Esophagus muscularis mucosa (tissue), 4 donors: Measurements from ENCODE around the gene DENND6A. TPM values are rescaled to one million over a fixed set of nuclear protein-coding genes. Genes with fewer than 3 reads are reported as not detected.

Experiments used
- DNase-seq: peaks from one replicate; pipeline ENCODE4 v3.0.0-alpha.2; 2017; ENCODE audit errors: extremely low spot score
- H3K27ac ChIP-seq, 4 donors: fragments of 200-600 bp; sonication (generic); replicated peaks in 1 of 4; 1 replicate in 3 of 4; 2 replicates in 1 of 4; pipeline ENCODE4 v1.5.1; 2016 to 2019; ENCODE audit warnings: mild to moderate bottlenecking in 1 of 4
- H3K27me3 ChIP-seq, 4 donors: fragments of 200-600 bp; sonication (generic); one replicate each; pipeline versions ENCODE4 v1.5.1 to v1.6.0; 2016 to 2019
- H3K36me3 ChIP-seq, 4 donors: fragments of 200-600 bp; sonication (generic); one replicate each; pipeline ENCODE4 v1.5.1; 2016 to 2019
- H3K4me1 ChIP-seq, 4 donors: fragments of 200-600 bp; sonication (generic); one replicate each; pipeline ENCODE4 v1.5.1; 2016 to 2019
- H3K4me3 ChIP-seq, 4 donors: fragments of 200-600 bp; sonication (generic); 1 replicate in 2 of 4; 2 replicates in 2 of 4; pipeline ENCODE4 v1.5.1; 2016 to 2019; ENCODE audit warnings: mild to moderate bottlenecking in 4 of 4, moderate library complexity in 1 of 4
- H3K9me3 ChIP-seq, 4 donors: fragments of 200-600 bp; sonication (generic); 1 replicate in 3 of 4; 2 replicates in 1 of 4; pipeline ENCODE4 v1.5.1; 2016 to 2019
- CTCF ChIP-seq, 3 experiments: fragments of 200-600 bp in 2 of 3; fragments of 450-650 bp in 1 of 3; sonication (generic) in 2 of 3; IDR thresholded peaks; one replicate each; pipeline ENCODE4 v1.5.1; 2017 to 2019; ENCODE audit warnings: antibody characterized with exemption in 3 of 3, mild to moderate bottlenecking in 2 of 3, moderate library complexity in 1 of 3
- EP300 ChIP-seq: sonication (generic); formaldehyde crosslinking; IDR thresholded peaks from one replicate; pipeline ENCODE4 v1.6.1; 2017; ENCODE audit warnings: antibody characterized with exemption
- POLR2A ChIP-seq: fragments of 450-650 bp; IDR thresholded peaks from one replicate; pipeline ENCODE4 v1.6.1; 2017; ENCODE audit warnings: antibody characterized with exemption, moderate library complexity, mild to moderate bottlenecking, low read depth
- POLR2AphosphoS5 ChIP-seq, 2 donors: sonication (generic); formaldehyde crosslinking; IDR thresholded peaks; one replicate each; pipeline ENCODE4 v1.6.1; 2017; ENCODE audit warnings: antibody characterized with exemption in 2 of 2
- WGBS: methylation state at CpG from one replicate; pipeline ENCODE4 v1.1.5; 2018; 5-methylcytosine and 5-hydroxymethylcytosine counted together
- intact Hi-C: fragments of 100-400 bp; cut with DNase I; formaldehyde crosslinking; loops from one replicate; pipeline ENCODE4 v1.15.1; 2023
- total RNA-seq, 4 donors: library from RNA; depleted of rRNA; stranded (reverse); fragments of >200 nt; gene quantifications; one replicate each; pipeline versions ENCODE4 v1.1.0 to v1.2.1, GENCODE V29; 2016

Gene DENND6A
- total RNA-seq, 4 donors from 2014 or later: 24.6 to 47.2 (median 43.2) TPM

GRCh38 chr3:57727106-57727505, 34.2 kb upstream of the DENND6A start:
- 84% methylated on average over 5 of the region's 5 CpGs for WGBS
- H3K9me3 ChIP-seq: no peaks in the 10 kb centered on the region
- no peaks in the 10 kb centered on the region for H3K27me3 ChIP-seq
- no peaks in the 10 kb centered on the region for H3K36me3 ChIP-seq
- H3K27ac ChIP-seq: no peak overlapping the region
- intact Hi-C loops: no loop called here
- no peak overlapping the region for H3K4me3 ChIP-seq
- DNase-seq: no peak
- H3K4me1 ChIP-seq: no peaks in the 10 kb centered on the region
- TF ChIP-seq POLR2AphosphoS5 (IDR thresholded peaks at IDR 0.05) (no peak), POLR2A (no peak), EP300 (no peak), CTCF (IDR thresholded peaks at IDR 0.05) (no peak)

- intact Hi-C loops: no loop called here
- Histone ChIP-seq H3K9me3 (no peaks in the 10 kb centered on the region), H3K4me3 (no peak overlapping the region), H3K36me3 (no peaks in the 10 kb centered on the region), H3K4me1 (no peaks in the 10 kb centered on the region), H3K27me3 (no peaks in the 10 kb centered on the region), H3K27ac (no peak overlapping the region)
- TF ChIP-seq POLR2AphosphoS5 (IDR thresholded peaks at IDR 0.05) (no peak), EP300 (no peak), CTCF (IDR thresholded peaks at IDR 0.05) (no peak), POLR2A (no peak)
- no peak for DNase-seq
Measured at GRCh38 chr3:57726397-57726796, 33.5 kb upstream of the DENND6A start.

- TF ChIP-seq POLR2A: no peak
- TF ChIP-seq CTCF (IDR thresholded peaks at IDR 0.05): no peak
- no peak for TF ChIP-seq POLR2AphosphoS5 (IDR thresholded peaks at IDR 0.05)
- no peak for TF ChIP-seq EP300
- Histone ChIP-seq H3K4me1 (no peaks in the 10 kb centered on the region), H3K27ac (no peak overlapping the region), H3K36me3 (no peaks in the 10 kb centered on the region), H3K4me3 (no peak overlapping the region), H3K9me3 (no peaks in the 10 kb centered on the region), H3K27me3 (no peaks in the 10 kb centered on the region)
- no peak for DNase-seq
- intact Hi-C loops: no loop called here
- 95% methylated on average over 1 of the region's 1 CpG for whole genome bisulfite sequencing
Measured at GRCh38 chr3:57718118-57718517, 25.2 kb upstream of the DENND6A start.

GRCh38 chr3:57717205-57717868, 24.5 kb upstream of the DENND6A start:
- no peak for TF ChIP-seq CTCF (IDR thresholded peaks at IDR 0.05)
- no peak for TF ChIP-seq POLR2A
- TF ChIP-seq POLR2AphosphoS5 (IDR thresholded peaks at IDR 0.05): no peak
- TF ChIP-seq EP300: no peak
- DNase-seq: no peak
- H3K27me3 ChIP-seq: no peaks in the 10 kb centered on the region
- H3K36me3 ChIP-seq: no peaks in the 10 kb centered on the region
- H3K9me3 ChIP-seq: no peaks in the 10 kb centered on the region
- no peak overlapping the region for H3K4me3 ChIP-seq
- 97% methylated on average over 6 of the region's 6 CpGs for WGBS
- no peak overlapping the region for H3K27ac ChIP-seq
- intact Hi-C loops: no loop called here
- H3K4me1 ChIP-seq: no peaks in the 10 kb centered on the region

GRCh38 chr3:57715686-57716085, 22.8 kb upstream of the DENND6A start:
- intact Hi-C loops: no loop called here
- Histone ChIP-seq H3K4me1 (no peaks in the 10 kb centered on the region), H3K36me3 (no peaks in the 10 kb centered on the region), H3K9me3 (no peaks in the 10 kb centered on the region), H3K4me3 (no peak overlapping the region), H3K27me3 (no peaks in the 10 kb centered on the region), H3K27ac (no peak overlapping the region)
- 86% methylated on average over 4 of the region's 4 CpGs for WGBS
- no peak for DNase-seq
- no peak for TF ChIP-seq CTCF (IDR thresholded peaks at IDR 0.05)
- no peak for TF ChIP-seq POLR2AphosphoS5 (IDR thresholded peaks at IDR 0.05)
- TF ChIP-seq EP300: no peak
- no peak for TF ChIP-seq POLR2A
